Loucy (cell line): Measurements from ENCODE around the gene SNAPC2.

Source experiments
- H2AFZ ChIP-seq: fragments of 200-600 bp; sonication (generic); 2 replicates; pipeline ENCODE4 v1.6.0; 2016; ENCODE audit warnings: antibody characterized with exemption, mild to moderate bottlenecking, low read length, moderate library complexity
- H3F3A ChIP-seq: fragments of 200-600 bp; 2 replicates; pipeline ENCODE4 v1.6.0; 2016; ENCODE audit warnings: antibody characterized with exemption, low read depth, mild to moderate bottlenecking
- H3K27me3 ChIP-seq: fragments of 200-600 bp; sonication (generic); 2 replicates; pipeline ENCODE4 v1.6.1; 2014; ENCODE audit warnings: low read length, mild to moderate bottlenecking; ENCODE audit not compliant: insufficient read depth, poor library complexity, severe bottlenecking
- H3K36me3 ChIP-seq: fragments of 200-600 bp; sonication (generic); 2 replicates; pipeline ENCODE4 v1.6.1; 2016; ENCODE audit warnings: low read length; ENCODE audit not compliant: insufficient read depth
- H3K4me1 ChIP-seq: fragments of 200-600 bp; sonication (generic); 2 replicates; pipeline ENCODE4 v1.5.1; 2014; ENCODE audit warnings: low read length, mild to moderate bottlenecking; ENCODE audit not compliant: insufficient read depth, poor library complexity, severe bottlenecking
- H3K4me2 ChIP-seq: fragments of 200-600 bp; sonication (generic); 2 replicates; pipeline ENCODE4 v1.6.0; 2014; ENCODE audit warnings: antibody characterized with exemption, low read length, low read depth, mild to moderate bottlenecking; ENCODE audit not compliant: poor library complexity, severe bottlenecking
- H3K4me3 ChIP-seq: fragments of 200-600 bp; sonication (generic); 2 replicates; pipeline ENCODE4 v1.5.1; 2014; ENCODE audit warnings: low read length, mild to moderate bottlenecking, mixed read lengths; ENCODE audit not compliant: poor library complexity, severe bottlenecking
- H3K79me2 ChIP-seq: fragments of 200-600 bp; sonication (generic); 2 replicates; pipeline ENCODE4 v1.6.1; 2014; ENCODE audit warnings: low read length; ENCODE audit not compliant: insufficient read depth
- H3K9ac ChIP-seq: fragments of 200-600 bp; sonication (generic); 2 replicates; pipeline ENCODE4 v1.6.0; 2014; ENCODE audit warnings: mild to moderate bottlenecking, low read depth, low read length, moderate library complexity; ENCODE audit not compliant: poor library complexity, severe bottlenecking
- H3K9me2 ChIP-seq: fragments of 200-600 bp; sonication (generic); replicated peaks from 2 replicates; pipeline ENCODE4 v1.6.1; 2016; ENCODE audit warnings: low read depth, low read length, mixed read lengths
- H3K9me3 ChIP-seq: fragments of 200-600 bp; sonication (generic); 2 replicates; pipeline ENCODE4 v1.6.1; 2014; ENCODE audit warnings: mild to moderate bottlenecking, antibody characterized with exemption, low read length, low read depth; ENCODE audit not compliant: insufficient read depth
- H4K20me1 ChIP-seq: fragments of 200-600 bp; sonication (generic); 2 replicates; pipeline ENCODE4 v1.6.0; 2014; ENCODE audit warnings: antibody characterized with exemption, low read length, mild to moderate bottlenecking; ENCODE audit not compliant: insufficient read depth, poor library complexity, severe bottlenecking
- EZH2phosphoT487 ChIP-seq: fragments of 200-600 bp; IDR thresholded peaks from 2 replicates; pipeline ENCODE4 v1.6.1; 2018; ENCODE audit warnings: antibody characterized with exemption, mild to moderate bottlenecking, moderate library complexity, borderline replicate concordance
- TF ChIP-seq, protein P1 (sequence below): fragments of 200-600 bp; sonication (generic); conservative IDR thresholded peaks from 2 replicates; pipeline ENCODE4 v1.5.1; 2014; ENCODE audit warnings: mild to moderate bottlenecking, antibody characterized with exemption, low read length

SNAPC2 gene

DNA sequence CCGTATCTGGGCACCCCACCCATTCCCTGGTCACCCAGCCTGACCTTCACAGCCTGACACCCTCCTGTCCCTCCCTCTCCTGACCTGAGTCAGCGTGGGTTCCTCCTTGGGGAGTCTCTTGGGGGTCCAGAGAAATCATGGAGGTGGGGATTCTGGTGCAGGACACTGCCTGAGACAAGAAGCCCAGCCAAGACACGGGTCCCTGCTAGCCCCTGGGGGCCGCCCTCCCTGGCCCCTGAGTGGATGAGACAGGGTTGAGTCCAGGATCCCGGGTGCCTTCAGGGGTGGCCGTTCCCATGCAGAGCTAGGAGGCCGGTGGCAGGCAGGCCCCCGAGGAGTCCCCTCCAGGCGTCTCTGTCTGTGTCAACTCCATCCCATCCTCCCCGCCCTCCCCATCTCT is 14.9 kb upstream of the SNAPC2 start:
- H3K79me2 ChIP-seq: peaks cover 54% of the 10 kb centered on the region
- peak overlapping the region; percentile 94 for H3K4me2 ChIP-seq
- no peaks in the 10 kb centered on the region for H3K27me3 ChIP-seq
- no peak overlapping the region for H2AFZ ChIP-seq
- no peaks in the 10 kb centered on the region for H3K9me3 ChIP-seq
- H4K20me1 ChIP-seq: peaks cover 39% of the 10 kb centered on the region
- no peaks in the 10 kb centered on the region for H3K36me3 ChIP-seq
- H3F3A ChIP-seq: no peaks in the 10 kb centered on the region
- H3K9me2 ChIP-seq: no peaks in the 10 kb centered on the region
- H3K4me1 ChIP-seq: peaks cover 25% of the 10 kb centered on the region
- peak overlapping the region; percentile 88 for H3K4me3 ChIP-seq
- H3K9ac ChIP-seq: peak overlapping the region; percentile 89
- no peak for TF ChIP-seq EZH2phosphoT487
- TF ChIP-seq, protein P1, sequence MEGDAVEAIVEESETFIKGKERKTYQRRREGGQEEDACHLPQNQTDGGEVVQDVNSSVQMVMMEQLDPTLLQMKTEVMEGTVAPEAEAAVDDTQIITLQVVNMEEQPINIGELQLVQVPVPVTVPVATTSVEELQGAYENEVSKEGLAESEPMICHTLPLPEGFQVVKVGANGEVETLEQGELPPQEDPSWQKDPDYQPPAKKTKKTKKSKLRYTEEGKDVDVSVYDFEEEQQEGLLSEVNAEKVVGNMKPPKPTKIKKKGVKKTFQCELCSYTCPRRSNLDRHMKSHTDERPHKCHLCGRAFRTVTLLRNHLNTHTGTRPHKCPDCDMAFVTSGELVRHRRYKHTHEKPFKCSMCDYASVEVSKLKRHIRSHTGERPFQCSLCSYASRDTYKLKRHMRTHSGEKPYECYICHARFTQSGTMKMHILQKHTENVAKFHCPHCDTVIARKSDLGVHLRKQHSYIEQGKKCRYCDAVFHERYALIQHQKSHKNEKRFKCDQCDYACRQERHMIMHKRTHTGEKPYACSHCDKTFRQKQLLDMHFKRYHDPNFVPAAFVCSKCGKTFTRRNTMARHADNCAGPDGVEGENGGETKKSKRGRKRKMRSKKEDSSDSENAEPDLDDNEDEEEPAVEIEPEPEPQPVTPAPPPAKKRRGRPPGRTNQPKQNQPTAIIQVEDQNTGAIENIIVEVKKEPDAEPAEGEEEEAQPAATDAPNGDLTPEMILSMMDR: no peak

DNA sequence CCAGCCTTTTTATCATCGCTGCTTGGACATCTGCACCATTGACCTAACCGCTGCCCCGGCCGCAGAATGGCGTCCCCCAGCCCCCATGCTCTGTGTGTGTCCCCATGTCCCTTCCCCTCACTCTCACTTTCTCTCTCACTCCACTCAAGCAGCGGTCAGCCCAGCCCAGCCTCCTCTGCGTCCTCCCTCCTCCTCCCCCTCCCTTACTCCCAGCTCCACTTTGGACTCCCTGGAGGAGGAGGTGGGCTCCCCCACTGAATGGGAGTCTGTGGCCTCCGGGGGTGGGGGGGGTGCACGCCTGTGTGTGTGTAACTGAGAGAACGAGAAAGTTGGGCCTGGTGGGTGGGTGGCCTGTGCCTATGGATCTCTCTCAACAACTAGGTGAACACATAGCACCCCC is 14.3 kb upstream of the SNAPC2 start:
- Histone ChIP-seq H3K27me3 (no peaks in the 10 kb centered on the region), H3K9ac (peak overlapping the region; percentile 89), H3K4me2 (peak overlapping the region; percentile 94), H2AFZ (no peak overlapping the region), H3K79me2 (peaks cover 54% of the 10 kb centered on the region), H3K4me1 (peaks cover 25% of the 10 kb centered on the region), H3K4me3 (peak overlapping the region; percentile 88), H3K9me3 (no peaks in the 10 kb centered on the region), H3K9me2 (no peaks in the 10 kb centered on the region), H4K20me1 (peaks cover 39% of the 10 kb centered on the region), H3K36me3 (peaks cover 1% of the 10 kb centered on the region; the same call in 1 of the 2 replicates), H3F3A (no peaks in the 10 kb centered on the region)
- TF ChIP-seq, protein P1: no peak
- TF ChIP-seq EZH2phosphoT487: no peak

DNA sequence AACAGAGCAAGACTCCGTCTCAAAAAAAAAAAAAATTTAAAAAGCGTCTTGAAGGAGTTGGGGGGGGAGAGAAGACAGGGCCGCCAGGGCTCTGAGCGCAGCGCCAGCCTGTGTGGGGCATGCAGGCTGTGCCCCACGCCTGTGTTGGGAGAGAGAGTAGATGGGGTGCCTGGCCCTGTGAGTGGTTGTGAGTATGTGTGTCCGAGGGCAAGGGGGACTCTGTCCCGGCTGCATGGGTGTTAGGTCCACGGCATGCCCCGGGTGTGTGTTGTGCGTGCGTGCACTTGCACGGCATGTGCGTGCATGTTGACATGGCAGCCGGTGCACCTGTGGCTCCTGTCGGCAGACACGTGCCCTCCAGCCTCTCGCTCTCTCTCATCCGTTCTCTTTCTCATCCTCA is 13.0 kb upstream of the SNAPC2 start:
- H2AFZ ChIP-seq: no peak overlapping the region
- H3K27me3 ChIP-seq: no peaks in the 10 kb centered on the region
- H4K20me1 ChIP-seq: peaks cover 39% of the 10 kb centered on the region
- H3K79me2 ChIP-seq: peaks cover 54% of the 10 kb centered on the region
- H3F3A ChIP-seq: no peaks in the 10 kb centered on the region
- TF ChIP-seq EZH2phosphoT487: no peak
- TF ChIP-seq, protein P1: no peak
- H3K9ac ChIP-seq: no peak overlapping the region
- peaks cover 14% of the 10 kb centered on the region; the same call in 1 of the 2 replicates for H3K36me3 ChIP-seq
- H3K9me2 ChIP-seq: no peaks in the 10 kb centered on the region
- peak overlapping the region; percentile 50 for H3K4me2 ChIP-seq
- no peak overlapping the region for H3K4me3 ChIP-seq
- no peaks in the 10 kb centered on the region for H3K9me3 ChIP-seq
- H3K4me1 ChIP-seq: peaks cover 25% of the 10 kb centered on the region
